Measurements from ENCODE around the gene BPI. TPM values are rescaled to one million over a fixed set of nuclear protein-coding genes. Genes with fewer than 3 reads are reported as not detected.

BPI gene
- total and polyA plus RNA-seq, 8 donors: 0.35 to 3.2 (median 0.79) TPM

GRCh38 chr20:38325167-38325566 lies 21.2 kb downstream of the BPI start:
- no peaks in the 10 kb centered on the region for H3K9me3 ChIP-seq
- intact Hi-C loops (cut with DNase I): loop anchor here in 1 of 2 donors (10.0 kb wide), 1 partner anchor 90 kb away; no protein-coding TSS in a partner anchor
- no peak for TF ChIP-seq CTCF (IDR thresholded peaks at IDR 0.05)

GRCh38 chr20:38325905-38326304 lies 21.9 kb downstream of the BPI start:
- TF ChIP-seq CTCF (IDR thresholded peaks at IDR 0.05): no peak
- Histone ChIP-seq H3K27ac (no peak overlapping the region), H3K4me1 (no peaks in the 10 kb centered on the region), H3K9me3 (no peaks in the 10 kb centered on the region), H3K36me3 (peaks cover 0 to 19% of the 10 kb centered on the region in 2 donors), H3K27me3 (peaks cover 0 to 21% of the 10 kb centered on the region in 2 donors), H3K4me3 (no peak overlapping the region)
- DNase-seq (no peak), ATAC-seq (no peak)
- intact Hi-C loops (cut with DNase I): loop anchor here in 1 of 2 donors (10.0 kb wide), 1 partner anchor 91 kb away; no protein-coding TSS in a partner anchor

More at GRCh38 chr20:38325167-38325566, 21.2 kb downstream of the BPI start:
- DNase-seq: no peak
- no peak overlapping the region for H3K27ac ChIP-seq
- H3K36me3 ChIP-seq: peaks cover 0 to 19% of the 10 kb centered on the region in 2 donors
- H3K4me1 ChIP-seq: no peaks in the 10 kb centered on the region
- H3K27me3 ChIP-seq: peaks cover 0 to 24% of the 10 kb centered on the region in 2 donors
- H3K4me3 ChIP-seq: no peak overlapping the region
- no peak for ATAC-seq

GRCh38 chr20:38326309-38326708 lies 22.4 kb downstream of the BPI start:
- Histone ChIP-seq H3K4me3 (no peak overlapping the region), H3K36me3 (peaks cover 0 to 19% of the 10 kb centered on the region in 2 donors), H3K4me1 (no peaks in the 10 kb centered on the region), H3K9me3 (no peaks in the 10 kb centered on the region), H3K27ac (no peak overlapping the region), H3K27me3 (peaks cover 0 to 21% of the 10 kb centered on the region in 2 donors)
- intact Hi-C loops (cut with DNase I): loop anchor here in 1 of 2 donors (10.0 kb wide), 1 partner anchor 92 kb away; no protein-coding TSS in a partner anchor
- no peak for DNase-seq
- TF ChIP-seq CTCF (IDR thresholded peaks at IDR 0.05): no peak
- no peak for ATAC-seq

- Histone ChIP-seq H3K9me3 (no peaks in the 10 kb centered on the region), H3K4me1 (no peaks in the 10 kb centered on the region), H3K27me3 (peaks cover 0 to 33% of the 10 kb centered on the region in 2 donors), H3K27ac (no peak overlapping the region), H3K4me3 (no peak overlapping the region), H3K36me3 (peaks cover 0 to 16% of the 10 kb centered on the region in 2 donors)
- no peak for TF ChIP-seq CTCF (IDR thresholded peaks at IDR 0.05)
- no peak for DNase-seq
- ATAC-seq: no peak
- intact Hi-C loops (cut with DNase I): no loop called here
These were observed 26.7 kb downstream of the BPI start for GRCh38 chr20:38330638-38331037.

GRCh38 chr20:38331245-38331644 lies 27.3 kb downstream of the BPI start:
- Histone ChIP-seq H3K4me3 (no peak overlapping the region), H3K4me1 (no peaks in the 10 kb centered on the region), H3K27me3 (peaks cover 0 to 39% of the 10 kb centered on the region in 2 donors), H3K27ac (no peak overlapping the region), H3K9me3 (no peaks in the 10 kb centered on the region), H3K36me3 (peaks cover 0 to 16% of the 10 kb centered on the region in 2 donors)
- intact Hi-C loops (cut with DNase I): no loop called here
- ATAC-seq (no peak), DNase-seq (no peak)
- TF ChIP-seq CTCF (IDR thresholded peaks at IDR 0.05): no peak

All from left lung (tissue), 10 donors.